ENCODE results near the gene RAMAC. TPM values are rescaled to one million over a fixed set of nuclear protein-coding genes. Genes with fewer than 3 reads are reported as not detected.

Gene RAMAC
- total and polyA plus RNA-seq, 9 donors: 17.2 to 25.1 (median 21.2) TPM

DNA sequence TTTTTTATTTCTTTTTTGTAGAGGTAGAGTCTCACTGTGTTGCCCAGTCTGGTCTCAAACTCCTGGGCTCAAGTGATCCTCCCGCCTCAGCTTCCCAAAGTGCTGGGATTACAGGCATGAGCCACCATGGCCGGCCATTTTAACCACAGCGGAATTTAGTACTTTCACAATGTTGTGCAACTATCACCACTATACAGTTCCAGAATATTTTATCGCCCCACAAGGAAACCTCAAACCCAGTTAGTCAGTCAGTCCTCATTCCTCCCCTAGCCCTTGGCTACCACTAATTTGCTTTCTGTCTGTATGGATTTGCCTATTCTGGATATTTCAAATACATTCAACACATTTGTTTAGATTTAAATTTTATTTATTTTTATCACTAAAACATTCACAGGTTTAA lies 17.9 kb upstream of the RAMAC start:
- Histone ChIP-seq H3K36me3 (no peaks in the 10 kb centered on the region), H3K27ac (no peak overlapping the region), H3K4me3 (no peak overlapping the region), H3K4me1 (ENCODE audit: insufficient read depth) (no peaks in the 10 kb centered on the region), H3K9me3 (no peaks in the 10 kb centered on the region), H3K27me3 (no peaks in the 10 kb centered on the region)
- 86 to 92% (median 90%) methylated on average over 4 of the region's 4 CpGs for WGBS, 3 donors
- DNase-seq: no peak
- intact Hi-C loops (cut with DNase I): no loop called here
- no peak for TF ChIP-seq POLR2A (IDR thresholded peaks at IDR 0.05)
- TF ChIP-seq, protein P1, sequence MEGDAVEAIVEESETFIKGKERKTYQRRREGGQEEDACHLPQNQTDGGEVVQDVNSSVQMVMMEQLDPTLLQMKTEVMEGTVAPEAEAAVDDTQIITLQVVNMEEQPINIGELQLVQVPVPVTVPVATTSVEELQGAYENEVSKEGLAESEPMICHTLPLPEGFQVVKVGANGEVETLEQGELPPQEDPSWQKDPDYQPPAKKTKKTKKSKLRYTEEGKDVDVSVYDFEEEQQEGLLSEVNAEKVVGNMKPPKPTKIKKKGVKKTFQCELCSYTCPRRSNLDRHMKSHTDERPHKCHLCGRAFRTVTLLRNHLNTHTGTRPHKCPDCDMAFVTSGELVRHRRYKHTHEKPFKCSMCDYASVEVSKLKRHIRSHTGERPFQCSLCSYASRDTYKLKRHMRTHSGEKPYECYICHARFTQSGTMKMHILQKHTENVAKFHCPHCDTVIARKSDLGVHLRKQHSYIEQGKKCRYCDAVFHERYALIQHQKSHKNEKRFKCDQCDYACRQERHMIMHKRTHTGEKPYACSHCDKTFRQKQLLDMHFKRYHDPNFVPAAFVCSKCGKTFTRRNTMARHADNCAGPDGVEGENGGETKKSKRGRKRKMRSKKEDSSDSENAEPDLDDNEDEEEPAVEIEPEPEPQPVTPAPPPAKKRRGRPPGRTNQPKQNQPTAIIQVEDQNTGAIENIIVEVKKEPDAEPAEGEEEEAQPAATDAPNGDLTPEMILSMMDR (IDR thresholded peaks at IDR 0.05): no peak
- TF ChIP-seq EP300 (IDR thresholded peaks at IDR 0.05): no peak

DNA sequence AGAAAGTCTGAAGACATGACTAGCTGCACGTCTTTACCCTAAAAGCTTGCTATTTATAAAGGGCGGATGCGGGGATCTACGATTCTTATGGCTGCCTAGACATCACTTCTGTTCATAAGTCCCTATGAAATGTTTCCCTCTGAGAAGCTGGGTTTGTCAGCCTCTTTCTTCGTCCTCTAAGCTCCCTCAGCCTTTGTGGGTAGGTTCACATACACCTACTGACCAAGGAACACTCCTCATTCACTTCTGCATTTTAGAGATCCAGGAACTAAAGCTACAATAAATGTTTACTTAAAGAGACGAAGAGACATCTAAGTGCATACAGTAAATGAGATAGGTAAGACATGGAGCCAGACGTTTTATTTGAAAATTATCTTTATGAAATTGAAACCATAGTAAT lies 16.7 kb upstream of the RAMAC start:
- 79 to 83% (median 82%) methylated on average over 7 of the region's 7 CpGs for WGBS, 3 donors
- DNase-seq: no peak
- no peaks in the 10 kb centered on the region for H3K9me3 ChIP-seq
- no peaks in the 10 kb centered on the region for H3K27me3 ChIP-seq
- TF ChIP-seq, protein P1 (IDR thresholded peaks at IDR 0.05): no peak
- no peak for TF ChIP-seq POLR2A (IDR thresholded peaks at IDR 0.05)
- no peaks in the 10 kb centered on the region for H3K4me1 ChIP-seq (ENCODE audit: insufficient read depth)
- no peak overlapping the region for H3K27ac ChIP-seq
- no peak overlapping the region for H3K4me3 ChIP-seq
- intact Hi-C loops (cut with DNase I): no loop called here
- H3K36me3 ChIP-seq: no peaks in the 10 kb centered on the region

DNA sequence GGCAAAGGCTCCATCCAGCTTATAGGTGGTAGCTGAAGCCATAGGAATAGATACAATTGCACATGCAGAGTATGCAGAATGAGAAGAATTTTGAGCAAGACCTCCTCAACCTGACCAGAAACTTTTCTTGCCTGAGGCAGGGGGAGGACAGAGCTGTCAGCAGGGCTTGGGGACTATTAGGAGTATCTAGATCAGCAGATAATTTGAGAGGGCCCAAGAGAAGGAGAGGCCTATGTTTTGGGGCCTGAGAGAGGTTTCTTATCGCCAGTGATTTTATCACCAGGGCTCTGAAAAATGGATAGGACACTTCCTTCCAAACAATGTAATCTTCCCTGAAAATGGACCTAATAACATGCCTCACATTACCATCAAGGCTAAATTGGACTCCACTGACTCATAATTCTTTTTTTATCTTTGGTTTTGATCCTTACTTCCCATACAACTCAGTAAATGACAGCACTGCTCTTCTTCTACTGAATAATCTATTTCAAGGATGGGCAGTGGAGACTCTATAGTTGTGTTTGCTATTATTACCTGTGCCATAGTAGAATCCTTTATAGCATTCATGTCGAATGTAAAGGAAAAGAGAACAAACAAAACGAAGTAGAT lies 15.8 kb upstream of the RAMAC start:
- no peaks in the 10 kb centered on the region for H3K36me3 ChIP-seq
- no peak for DNase-seq
- H3K27me3 ChIP-seq: no peaks in the 10 kb centered on the region
- 39 to 61% (median 50%) methylated on average over 3 of the region's 3 CpGs for WGBS, 3 donors
- H3K4me1 ChIP-seq (ENCODE audit: insufficient read depth): no peaks in the 10 kb centered on the region
- no peak overlapping the region for H3K4me3 ChIP-seq
- H3K9me3 ChIP-seq: no peaks in the 10 kb centered on the region
- no peak for TF ChIP-seq EP300 (IDR thresholded peaks at IDR 0.05)
- TF ChIP-seq POLR2A (IDR thresholded peaks at IDR 0.05): no peak
- TF ChIP-seq, protein P1 (IDR thresholded peaks at IDR 0.05): no peak
- intact Hi-C loops (cut with DNase I): loop anchor here in 1 of 4 donors (10.0 kb wide), 2 partner anchors 55 to 215 kb away; no protein-coding TSS in a partner anchor
- H3K27ac ChIP-seq: no peak overlapping the region

DNA sequence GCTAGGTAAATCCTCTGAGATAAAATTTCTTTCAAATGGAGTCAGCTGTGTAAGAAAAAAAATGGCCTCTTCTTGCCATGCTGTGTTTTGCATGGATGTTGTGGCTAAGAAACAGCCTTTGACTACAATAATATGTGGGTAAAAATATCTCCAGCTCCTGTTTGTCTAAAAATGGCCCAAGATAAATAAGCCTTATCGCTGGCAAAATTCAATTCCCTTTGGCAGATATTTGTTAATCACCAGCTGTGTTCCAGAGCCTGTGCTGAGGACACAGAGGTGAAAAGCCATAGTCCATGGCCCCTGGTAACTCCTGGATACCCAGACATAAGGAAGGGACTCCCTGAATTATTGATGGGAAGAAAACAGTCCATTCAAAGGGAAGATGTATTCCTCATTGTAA lies 15.3 kb upstream of the RAMAC start:
- intact Hi-C loops (cut with DNase I): loop anchor here in 1 of 4 donors (10.0 kb wide), 2 partner anchors 56 to 216 kb away; no protein-coding TSS in a partner anchor
- WGBS, 3 donors: 15 to 36% (median 16%) methylated on average over 1 of the region's 1 CpG
- Histone ChIP-seq H3K27ac (no peak overlapping the region), H3K4me1 (ENCODE audit: insufficient read depth) (no peaks in the 10 kb centered on the region), H3K9me3 (no peaks in the 10 kb centered on the region), H3K4me3 (no peak overlapping the region), H3K27me3 (no peaks in the 10 kb centered on the region), H3K36me3 (no peaks in the 10 kb centered on the region)
- TF ChIP-seq POLR2A (IDR thresholded peaks at IDR 0.05): no peak
- TF ChIP-seq, protein P1 (IDR thresholded peaks at IDR 0.05): no peak
- TF ChIP-seq EP300 (IDR thresholded peaks at IDR 0.05): no peak
- DNase-seq: no peak
